Skeletal muscle cell (primary cell): Measurements from ENCODE around the gene P2RY13.

Source experiments
- DNase-seq: peaks from one replicate; pipeline ENCODE4 v3.0.0-alpha.2; 2010; ENCODE audit warnings: low read depth
- H3K4me3 ChIP-seq: 2 replicates; pipeline ENCODE4 v1.5.1; 2011; ENCODE audit warnings: low read depth, mild to moderate bottlenecking, control low read depth, low read length, moderate library complexity

Gene P2RY13

GRCh38 chr3:151322511-151322910 is 6.8 kb downstream of the P2RY13 start:
- DNase-seq = no peak
- no peak overlapping the region for H3K4me3 ChIP-seq

GRCh38 chr3:151321526-151321925 is 7.8 kb downstream of the P2RY13 start:
- DNase-seq = no peak
- no peak overlapping the region for H3K4me3 ChIP-seq

GRCh38 chr3:151320131-151320530 is 9.2 kb downstream of the P2RY13 start:
- DNase-seq = no peak
- H3K4me3 ChIP-seq = no peak overlapping the region

GRCh38 chr3:151319628-151320027 is 9.7 kb downstream of the P2RY13 start:
- no peak overlapping the region for H3K4me3 ChIP-seq
- no peak for DNase-seq

- no peak overlapping the region for H3K4me3 ChIP-seq
- DNase-seq = no peak
Measured at GRCh38 chr3:151318991-151319390, 10.4 kb downstream of the P2RY13 start.

GRCh38 chr3:151318313-151318712 is 11.0 kb downstream of the P2RY13 start:
- DNase-seq = no peak
- H3K4me3 ChIP-seq = no peak overlapping the region

GRCh38 chr3:151316267-151316991 is 12.9 kb downstream of the P2RY13 start, which contains the start of gene GPR87:
TSS of gene GPR87 (minus strand) at chr3:151316820. CDS start at chr3:151300100, 16,720 bp downstream.
- DNase-seq = no peak
- H3K4me3 ChIP-seq = no peak within 1 kb of the TSS

- H3K4me3 ChIP-seq = no peak overlapping the region
Measured at GRCh38 chr3:151315846-151316245, 13.5 kb downstream of the P2RY13 start.

GRCh38 chr3:151315136-151315535 is 14.2 kb downstream of the P2RY13 start:
- no peak overlapping the region for H3K4me3 ChIP-seq
- no peak for DNase-seq

More at GRCh38 chr3:151315846-151316245, 13.5 kb downstream of the P2RY13 start:
- no peak for DNase-seq

- no peak for DNase-seq
- no peak overlapping the region for H3K4me3 ChIP-seq
Measured at GRCh38 chr3:151314593-151314992, 14.8 kb downstream of the P2RY13 start.

GRCh38 chr3:151314137-151314536 is 15.2 kb downstream of the P2RY13 start:
- H3K4me3 ChIP-seq = no peak overlapping the region

GRCh38 chr3:151312972-151313371 is 16.4 kb downstream of the P2RY13 start:
- no peak for DNase-seq
- no peak overlapping the region for H3K4me3 ChIP-seq

More at GRCh38 chr3:151314137-151314536, 15.2 kb downstream of the P2RY13 start:
- no peak for DNase-seq

- no peak for DNase-seq
- H3K4me3 ChIP-seq = no peak overlapping the region
Measured at GRCh38 chr3:151309566-151309965, 19.8 kb downstream of the P2RY13 start.

- H3K4me3 ChIP-seq = no peak overlapping the region
- no peak for DNase-seq
Measured at GRCh38 chr3:151307583-151308488, 21.5 kb downstream of the P2RY13 start.

- DNase-seq = no peak
- H3K4me3 ChIP-seq = no peak overlapping the region
Measured at GRCh38 chr3:151307131-151307530, 22.2 kb downstream of the P2RY13 start.

GRCh38 chr3:151306168-151306810 is 23.1 kb downstream of the P2RY13 start:
- H3K4me3 ChIP-seq = no peak overlapping the region
- no peak for DNase-seq

- no peak for DNase-seq
- no peak overlapping the region for H3K4me3 ChIP-seq
Measured at GRCh38 chr3:151305775-151306151, 23.6 kb downstream of the P2RY13 start.

GRCh38 chr3:151305060-151305774 is 24.1 kb downstream of the P2RY13 start:
- no peak overlapping the region for H3K4me3 ChIP-seq
- DNase-seq = peak; percentile 97

- no peak for DNase-seq
- H3K4me3 ChIP-seq = no peak overlapping the region
Measured at GRCh38 chr3:151303751-151304150, 25.6 kb downstream of the P2RY13 start.
